Testis (tissue), 2 donors: ENCODE measurements around the gene FRAS1.

ENCODE experiments used
- POLR2A ChIP-seq: fragments of 450-650 bp; IDR thresholded peaks from one replicate; pipeline ENCODE4 v1.6.1; 2017; ENCODE audit warnings: antibody characterized with exemption, mild to moderate bottlenecking, moderate library complexity
- TF ChIP-seq, protein P1 (sequence below), 3 experiments: fragments of 450-650 bp in 2 of 3; fragments of 200-600 bp in 1 of 3; sonication (generic) in 1 of 3; IDR thresholded peaks; one replicate each; pipeline ENCODE4 v1.5.1; 2016 to 2019; ENCODE audit warnings: antibody characterized with exemption in 3 of 3, mild to moderate bottlenecking in 2 of 3, moderate library complexity in 1 of 3

DNA sequence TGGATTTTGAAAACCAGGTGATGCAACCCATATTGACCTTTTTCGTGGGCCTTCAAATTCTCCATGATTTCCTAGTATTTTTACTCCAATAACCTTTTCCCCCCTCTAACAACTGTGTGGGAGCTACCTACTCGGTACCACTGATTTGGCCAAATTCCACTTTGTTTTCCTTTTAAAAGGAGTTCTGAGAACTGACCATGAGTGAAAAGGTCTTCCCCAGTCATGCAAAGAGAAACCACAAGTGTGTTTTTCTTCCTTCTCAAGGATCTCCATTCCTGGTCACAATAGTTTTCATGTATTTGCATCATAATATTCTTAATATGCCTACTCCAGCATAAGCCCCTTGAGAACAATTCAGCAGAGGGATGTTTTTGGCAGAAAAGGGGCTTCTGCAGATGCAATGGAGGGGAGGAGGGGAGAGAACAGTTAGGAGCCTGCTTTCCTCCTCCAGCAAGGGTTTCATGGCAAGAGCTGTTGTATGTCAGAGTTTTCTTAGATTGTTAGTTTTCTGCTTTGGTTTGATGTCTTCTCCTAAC is 299.2 kb downstream of the FRAS1 start:
- TF ChIP-seq, protein P1, sequence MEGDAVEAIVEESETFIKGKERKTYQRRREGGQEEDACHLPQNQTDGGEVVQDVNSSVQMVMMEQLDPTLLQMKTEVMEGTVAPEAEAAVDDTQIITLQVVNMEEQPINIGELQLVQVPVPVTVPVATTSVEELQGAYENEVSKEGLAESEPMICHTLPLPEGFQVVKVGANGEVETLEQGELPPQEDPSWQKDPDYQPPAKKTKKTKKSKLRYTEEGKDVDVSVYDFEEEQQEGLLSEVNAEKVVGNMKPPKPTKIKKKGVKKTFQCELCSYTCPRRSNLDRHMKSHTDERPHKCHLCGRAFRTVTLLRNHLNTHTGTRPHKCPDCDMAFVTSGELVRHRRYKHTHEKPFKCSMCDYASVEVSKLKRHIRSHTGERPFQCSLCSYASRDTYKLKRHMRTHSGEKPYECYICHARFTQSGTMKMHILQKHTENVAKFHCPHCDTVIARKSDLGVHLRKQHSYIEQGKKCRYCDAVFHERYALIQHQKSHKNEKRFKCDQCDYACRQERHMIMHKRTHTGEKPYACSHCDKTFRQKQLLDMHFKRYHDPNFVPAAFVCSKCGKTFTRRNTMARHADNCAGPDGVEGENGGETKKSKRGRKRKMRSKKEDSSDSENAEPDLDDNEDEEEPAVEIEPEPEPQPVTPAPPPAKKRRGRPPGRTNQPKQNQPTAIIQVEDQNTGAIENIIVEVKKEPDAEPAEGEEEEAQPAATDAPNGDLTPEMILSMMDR (IDR thresholded peaks at IDR 0.05) = no peak
- no peak for TF ChIP-seq POLR2A
